Measurements from ENCODE around the gene GABBR1.

GABBR1 gene

DNA sequence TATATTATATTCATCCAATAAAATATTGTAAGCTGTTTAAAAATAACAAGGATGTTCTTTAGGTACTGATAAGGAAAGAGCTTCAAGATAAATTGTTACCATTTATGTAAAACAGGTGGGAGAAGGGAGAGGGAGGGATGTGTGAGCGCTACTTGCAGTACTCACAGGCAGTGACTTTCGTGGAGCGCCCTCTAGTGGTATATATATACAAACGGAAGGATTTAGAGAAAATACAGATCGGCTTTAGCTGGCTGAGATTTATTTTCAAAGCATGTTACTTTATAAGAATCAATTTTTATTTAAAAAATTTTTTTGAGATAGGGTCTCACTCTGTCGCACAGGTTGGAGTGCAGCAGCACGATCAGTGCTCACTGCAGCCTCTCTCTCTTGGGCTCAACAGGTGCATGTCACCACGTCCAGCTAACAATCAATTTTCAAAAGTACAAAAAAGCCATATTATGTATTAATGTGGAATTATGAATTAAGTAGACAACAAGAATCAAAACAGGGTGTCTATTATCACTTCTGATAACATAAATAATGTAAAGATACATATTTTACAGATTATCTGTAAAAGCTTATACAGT lies 20.6 kb upstream of the GABBR1 start:
- peak; percentile 70 for DNase-seq (ENCODE audit: low read depth)

DNA sequence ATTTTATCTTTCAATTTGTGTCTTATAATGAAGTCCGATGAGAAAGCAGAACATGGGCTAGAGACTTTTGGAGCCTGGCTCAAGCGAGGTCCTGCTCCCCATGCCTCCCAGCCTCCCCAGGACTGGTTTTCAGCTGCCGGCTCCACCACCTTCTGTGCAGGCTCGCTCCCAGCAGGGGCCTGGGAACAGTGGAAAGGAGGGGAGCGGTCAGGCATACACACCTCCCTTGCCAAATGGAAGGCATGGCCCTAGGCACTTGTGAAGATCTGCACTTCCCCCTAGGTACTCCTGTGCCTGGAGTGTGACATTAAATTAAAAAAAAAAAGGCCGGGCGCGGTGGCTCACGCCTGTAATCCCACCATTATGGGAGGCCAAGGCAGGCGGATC lies 19.2 kb upstream of the GABBR1 start:
- no peak for DNase-seq (ENCODE audit: low read depth)

DNA sequence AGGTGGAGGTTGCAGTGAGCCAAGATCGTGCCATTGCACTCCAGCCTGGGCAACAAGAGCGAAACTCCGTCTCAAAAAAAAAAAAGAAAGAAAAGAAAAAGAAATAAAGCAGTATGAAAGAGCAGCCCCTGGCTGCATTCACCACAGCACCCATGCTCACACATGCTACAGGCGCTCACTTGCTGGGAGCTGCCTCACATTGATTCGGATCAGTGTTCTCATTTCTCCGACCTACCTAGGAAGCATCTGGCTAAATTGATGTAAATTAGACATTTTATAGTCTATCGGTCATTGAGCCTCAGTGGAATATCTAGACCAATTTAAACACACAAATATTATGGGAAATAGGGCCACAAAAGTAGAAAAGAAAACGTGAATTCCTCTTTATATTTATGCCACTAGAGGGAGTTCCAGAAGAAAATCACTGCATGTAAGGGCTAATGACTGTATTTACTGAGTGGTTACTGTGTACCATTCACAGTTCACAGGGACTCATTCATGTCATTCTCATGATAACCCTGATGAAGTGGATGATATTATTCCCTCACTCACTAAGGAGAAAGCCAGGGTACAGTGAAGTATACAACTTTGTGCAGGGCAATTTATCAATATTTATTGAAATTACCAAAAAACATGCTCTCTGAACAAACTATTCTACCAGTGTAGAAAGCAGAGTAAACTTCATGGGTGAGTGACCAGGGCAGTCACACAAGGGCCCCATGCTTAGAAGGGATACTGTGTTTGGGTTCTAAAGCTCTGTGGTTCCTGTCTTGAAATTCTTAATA lies 18.6 kb upstream of the GABBR1 start:
- DNase-seq (ENCODE audit: low read depth), result peak; percentile 39

DNA sequence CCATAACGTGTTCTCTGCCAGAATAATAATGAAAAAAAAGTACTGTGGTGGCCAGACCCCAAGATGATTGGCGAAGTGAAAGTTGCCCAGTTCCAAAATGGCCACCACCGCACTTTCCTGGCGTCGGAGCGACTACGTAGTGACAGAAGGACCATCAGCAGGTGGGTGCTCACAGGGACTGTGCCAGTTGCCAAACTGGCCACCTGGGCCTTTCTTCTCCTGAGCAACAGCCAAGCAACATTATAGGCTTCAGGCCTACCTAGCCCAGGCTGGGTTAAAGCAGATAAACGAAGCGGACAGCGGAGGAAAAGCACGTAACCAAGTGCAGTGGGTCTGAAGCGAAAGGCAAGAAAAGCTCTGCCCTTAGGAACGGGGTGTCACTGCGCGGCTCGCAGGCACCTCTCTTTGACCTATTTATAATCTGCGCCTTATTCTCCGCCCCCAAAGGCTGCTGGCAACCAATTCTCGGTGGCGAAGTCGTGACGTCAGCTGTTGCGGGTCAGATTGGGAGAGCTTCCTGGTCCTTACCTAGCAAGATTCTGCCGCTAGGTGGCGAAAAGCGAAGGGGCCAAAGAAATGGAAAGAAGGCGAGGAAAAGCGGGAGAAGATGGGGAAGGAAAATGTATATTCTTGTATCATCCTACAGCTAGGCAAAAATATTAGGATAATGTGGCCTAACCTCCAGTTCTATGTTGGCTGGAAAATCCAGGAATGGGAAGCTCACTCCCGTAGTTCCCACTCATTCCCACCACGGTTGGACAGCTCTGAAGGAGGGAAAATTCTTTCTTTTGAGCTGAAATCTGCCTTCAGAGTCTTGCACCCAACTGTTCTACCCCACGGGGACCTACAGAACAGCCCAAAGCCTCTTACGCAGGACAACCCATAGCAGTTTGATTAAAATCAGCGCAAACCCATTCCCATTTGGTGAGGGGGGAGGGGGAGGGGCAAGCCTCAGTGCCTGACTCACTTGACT lies 17.0 kb upstream of the GABBR1 start:
- peak; percentile 96 for DNase-seq (ENCODE audit: low read depth)

DNA sequence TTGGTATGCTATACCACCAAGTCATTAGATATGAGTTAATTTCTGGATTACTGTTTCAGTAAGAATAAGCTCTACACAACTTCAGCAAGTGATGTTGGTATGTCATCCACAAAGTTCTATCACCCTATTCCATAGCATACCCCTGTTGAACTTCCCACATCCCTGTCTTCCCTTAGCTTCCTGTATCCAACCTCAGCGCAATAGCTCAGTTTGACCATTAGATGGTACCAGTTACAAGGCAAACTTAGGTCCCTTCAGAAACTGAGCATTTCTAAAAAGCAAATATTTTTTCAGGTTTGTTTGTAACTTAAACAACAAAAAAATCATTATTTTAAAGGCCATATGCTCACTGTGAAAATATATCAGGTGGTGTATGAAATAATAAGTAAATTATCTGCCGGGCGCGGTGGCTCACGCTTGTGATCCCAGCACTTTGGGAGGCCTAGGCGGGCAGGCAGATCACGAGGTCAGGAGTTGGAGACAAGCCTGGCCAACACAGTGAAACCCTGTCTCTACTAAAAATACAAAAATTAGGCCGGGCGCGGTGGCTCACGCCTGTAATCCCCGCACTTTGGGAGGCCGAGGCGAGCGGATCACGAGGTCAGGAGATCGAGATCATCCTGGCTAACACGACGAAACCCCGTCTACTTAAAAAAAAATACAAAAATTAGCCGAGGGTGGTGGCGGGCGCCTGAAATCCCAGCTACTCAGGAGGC lies 15.1 kb upstream of the GABBR1 start:
- DNase-seq (ENCODE audit: low read depth), result peak; percentile 50

DNA sequence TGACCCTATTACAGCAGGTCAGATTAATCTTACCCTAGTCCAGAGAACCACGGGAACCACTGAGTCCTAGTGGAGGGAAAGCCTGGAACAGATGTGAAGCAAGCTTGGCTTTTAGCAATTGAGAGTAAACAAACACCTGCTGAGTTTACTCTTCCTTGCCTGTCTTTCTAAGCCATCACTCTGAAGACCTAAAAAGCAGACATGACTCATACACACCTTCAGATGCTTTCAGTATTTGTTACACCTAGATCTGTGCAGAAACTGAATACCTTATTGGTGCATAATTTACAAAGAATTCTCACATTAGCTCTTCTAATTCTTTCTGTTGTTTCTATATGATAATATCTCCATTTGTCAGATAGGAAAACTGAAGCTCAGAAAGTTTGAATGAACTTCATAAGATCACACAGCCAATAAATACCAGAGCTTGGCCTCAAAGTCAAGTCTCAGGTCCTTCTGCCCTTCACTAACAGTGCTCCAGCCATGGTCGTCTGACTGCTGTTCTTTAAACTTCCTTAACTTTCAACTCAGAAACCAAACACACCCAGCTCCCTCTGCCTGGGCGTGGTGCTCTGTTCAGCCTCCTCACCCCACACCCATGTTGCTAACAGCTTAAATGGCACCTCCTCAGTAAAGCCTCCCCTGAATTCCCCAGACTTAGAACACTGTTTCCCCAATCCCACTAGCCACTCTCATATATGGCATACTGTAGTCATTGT lies 8.6 kb upstream of the GABBR1 start:
- no peak for DNase-seq (ENCODE audit: low read depth)

DNA sequence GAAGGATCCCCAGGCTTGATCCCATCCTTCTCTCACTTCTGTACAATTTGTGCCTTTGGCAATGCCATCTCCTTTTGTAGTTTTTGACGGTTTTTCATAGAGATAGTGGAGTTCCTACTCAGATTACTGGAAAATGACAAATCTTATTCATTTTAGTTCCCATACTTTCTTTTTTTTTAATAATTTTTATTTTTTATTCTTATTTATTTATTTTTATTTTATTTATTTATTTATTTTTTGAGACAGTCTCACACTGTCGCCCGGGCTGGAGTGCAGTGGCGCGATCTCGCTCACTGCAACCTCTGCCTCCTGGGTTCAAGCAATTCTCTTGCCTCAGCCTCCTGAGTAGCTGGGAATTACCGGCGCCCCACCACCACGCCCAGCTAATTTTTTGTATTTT lies 4.3 kb upstream of the GABBR1 start:
- no peak for DNase-seq (ENCODE audit: low read depth)

DNA sequence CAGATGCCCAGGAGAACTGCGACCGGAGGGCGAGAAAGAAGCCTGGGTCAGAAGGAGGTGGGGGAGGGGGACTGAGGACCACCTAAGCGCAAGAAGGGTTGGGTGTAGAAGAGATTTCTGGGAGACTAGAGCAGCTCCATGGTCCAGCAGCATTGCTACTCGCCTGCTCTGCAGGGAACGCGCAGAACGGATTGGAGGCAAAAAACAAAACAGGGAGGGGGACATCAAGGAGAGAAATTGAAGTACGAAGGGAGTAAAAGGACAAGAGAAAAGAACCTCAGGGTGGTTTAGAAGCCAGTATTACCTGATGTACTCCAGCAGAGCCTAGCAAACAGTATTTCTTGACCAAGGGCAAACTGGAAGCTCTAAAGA lies 537 bp upstream of the GABBR1 start:
- no peak for DNase-seq (ENCODE audit: low read depth)

DNA sequence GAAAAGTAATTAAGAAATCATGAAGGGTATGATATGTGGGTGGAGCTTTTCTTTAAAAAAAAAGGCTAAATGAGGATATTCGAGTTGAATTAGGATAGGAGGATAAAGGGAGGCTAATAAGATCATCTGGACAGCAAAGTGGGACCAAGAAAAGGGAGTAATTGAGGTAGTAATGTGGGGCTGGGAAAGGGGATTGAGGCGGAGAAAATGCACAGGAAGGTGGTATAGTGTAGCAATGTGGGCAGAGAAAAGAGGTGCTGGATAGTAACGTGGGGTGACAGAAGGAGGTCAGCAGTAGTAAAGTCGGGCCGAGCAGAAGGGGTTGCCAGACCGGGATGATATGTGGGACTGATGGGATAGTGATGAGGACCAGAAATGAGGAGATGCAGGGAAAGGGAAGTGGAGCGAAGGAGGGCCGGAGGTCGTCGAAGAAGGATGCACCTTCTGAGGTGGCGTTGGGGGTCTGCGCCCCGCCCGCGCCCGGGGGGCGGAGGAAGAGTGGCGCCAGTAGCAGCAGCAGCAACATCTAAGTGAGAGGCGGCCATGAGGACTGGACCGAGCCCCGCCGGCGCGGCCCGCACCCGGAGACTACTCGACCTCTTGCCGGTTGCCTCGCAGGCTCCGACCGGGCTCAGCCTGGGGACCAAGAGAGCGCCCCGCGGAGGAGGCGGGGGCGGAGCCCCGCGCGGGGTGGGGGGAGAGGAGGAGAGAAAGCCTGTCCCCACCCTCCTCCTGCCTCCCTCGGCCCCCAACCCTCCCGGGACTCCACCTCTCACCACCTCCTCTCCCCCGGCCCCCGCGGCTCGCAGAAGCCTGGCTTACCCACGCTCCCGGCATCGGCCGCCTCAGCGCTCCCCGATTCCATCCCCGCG lies 887 bp downstream of the GABBR1 start:
- DNase-seq (ENCODE audit: low read depth), result peak; percentile 82

DNA sequence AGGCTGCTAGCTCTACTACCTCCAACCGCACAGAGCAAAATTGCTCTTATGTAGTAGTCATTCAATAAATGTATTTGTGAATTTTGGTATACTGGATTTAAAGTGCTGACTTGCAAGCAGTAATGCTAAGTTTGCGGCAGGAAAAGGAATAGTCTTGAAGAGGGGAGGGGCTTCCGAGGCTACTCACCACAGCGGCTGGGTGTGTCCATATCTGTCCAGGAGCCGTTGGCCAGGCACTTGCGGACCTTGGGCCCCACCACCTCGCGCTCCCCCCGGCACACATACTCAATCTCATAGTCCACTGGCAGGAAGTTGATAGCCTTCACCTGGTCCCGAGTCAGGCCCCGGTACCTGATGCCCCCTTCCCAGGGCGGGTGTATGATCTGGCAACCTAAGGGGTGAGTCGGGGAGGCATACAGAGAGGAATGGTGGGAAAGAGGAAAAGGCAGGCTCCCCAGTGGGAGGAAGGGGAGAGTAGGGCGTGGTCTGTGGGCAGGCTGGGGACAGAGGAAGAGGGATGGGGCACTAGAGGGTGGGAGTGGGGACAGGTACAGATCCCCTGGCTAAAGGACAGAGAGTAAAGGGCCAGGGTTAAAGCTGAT lies 1.7 kb downstream of the GABBR1 start:
- DNase-seq (ENCODE audit: low read depth), result no peak

DNA sequence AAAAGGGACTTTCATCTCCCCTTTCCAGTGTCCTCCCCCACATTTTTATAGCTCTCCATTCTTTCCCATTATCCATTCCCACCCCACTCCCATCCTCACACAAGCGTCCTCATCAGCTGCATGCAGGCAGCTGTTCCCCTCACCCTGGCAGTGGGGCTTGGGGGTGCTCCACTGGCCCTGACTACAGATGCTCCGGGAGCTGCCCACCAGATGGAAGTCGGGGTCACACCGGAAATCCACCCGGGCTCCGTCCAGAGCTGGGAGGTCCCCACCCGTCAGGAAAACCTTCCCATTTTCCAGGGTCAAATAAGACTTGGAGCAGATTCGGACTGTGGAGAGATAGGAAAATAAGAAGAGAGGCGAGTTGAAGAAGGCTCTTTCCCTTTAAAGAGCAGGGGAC lies 2.7 kb downstream of the GABBR1 start:
- DNase-seq (ENCODE audit: low read depth), result no peak

DNA sequence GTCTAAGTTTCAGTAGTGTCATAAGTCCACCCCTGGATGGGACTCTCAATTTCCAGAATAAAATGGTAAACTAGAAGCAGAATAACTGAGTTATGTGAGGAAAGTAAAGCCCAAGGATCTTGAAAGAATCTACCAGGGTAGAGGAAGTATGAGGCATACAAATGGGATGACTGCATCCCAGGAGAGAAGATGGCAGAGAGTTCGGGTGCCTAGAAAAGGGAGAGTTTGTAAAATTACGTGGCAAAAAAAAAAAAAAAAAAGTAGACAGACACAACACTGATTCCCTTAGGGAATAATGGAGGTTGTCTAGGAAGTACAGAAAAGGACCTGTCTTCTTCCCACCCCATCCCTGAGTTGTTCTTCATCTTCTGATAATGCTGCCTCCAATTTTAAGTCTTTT lies 3.4 kb downstream of the GABBR1 start:
- DNase-seq (ENCODE audit: low read depth), result no peak

DNA sequence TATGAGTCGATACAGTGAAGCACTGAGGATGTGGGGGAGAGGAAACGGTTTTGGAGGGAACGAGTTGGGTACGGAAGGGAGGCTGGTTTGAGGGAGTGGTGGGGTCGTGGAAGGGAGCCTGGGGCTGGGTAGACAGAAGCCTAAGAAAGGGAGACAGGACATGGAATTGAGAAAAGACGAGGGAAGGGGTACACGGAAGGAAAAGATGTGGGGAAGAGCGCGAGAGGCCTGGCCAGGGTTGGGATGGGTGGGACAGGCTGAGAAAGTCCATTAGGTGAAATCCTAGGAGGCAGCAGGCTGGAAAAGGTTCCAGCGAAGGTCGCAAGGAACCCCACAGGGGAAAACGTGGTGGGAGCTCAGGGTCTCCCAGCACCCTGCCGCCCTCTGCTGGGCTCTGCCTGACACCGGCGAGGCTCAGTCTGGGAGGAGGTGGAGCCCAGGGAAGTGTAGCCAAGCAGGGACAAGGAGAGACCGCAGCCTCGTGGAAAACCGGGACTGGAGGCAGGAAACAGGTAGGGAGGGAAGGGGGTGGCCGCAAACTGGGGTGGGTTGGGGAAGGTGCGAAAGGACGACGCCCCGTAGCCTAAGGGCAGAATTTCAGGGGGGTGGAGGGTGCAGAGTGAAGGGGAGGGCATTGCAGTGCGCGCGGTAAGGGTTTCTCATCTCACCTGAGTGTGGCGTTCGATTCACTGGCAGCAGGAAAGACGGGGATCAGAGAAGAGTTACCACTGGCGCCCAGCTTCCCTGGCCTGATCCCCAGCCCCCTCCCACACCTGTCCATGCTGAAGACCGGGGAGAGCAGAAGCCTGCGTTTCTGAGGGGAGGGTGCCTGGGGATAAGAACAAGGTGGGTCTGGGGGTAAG lies 4.3 kb downstream of the GABBR1 start:
- DNase-seq (ENCODE audit: low read depth), result peak; percentile 79

DNA sequence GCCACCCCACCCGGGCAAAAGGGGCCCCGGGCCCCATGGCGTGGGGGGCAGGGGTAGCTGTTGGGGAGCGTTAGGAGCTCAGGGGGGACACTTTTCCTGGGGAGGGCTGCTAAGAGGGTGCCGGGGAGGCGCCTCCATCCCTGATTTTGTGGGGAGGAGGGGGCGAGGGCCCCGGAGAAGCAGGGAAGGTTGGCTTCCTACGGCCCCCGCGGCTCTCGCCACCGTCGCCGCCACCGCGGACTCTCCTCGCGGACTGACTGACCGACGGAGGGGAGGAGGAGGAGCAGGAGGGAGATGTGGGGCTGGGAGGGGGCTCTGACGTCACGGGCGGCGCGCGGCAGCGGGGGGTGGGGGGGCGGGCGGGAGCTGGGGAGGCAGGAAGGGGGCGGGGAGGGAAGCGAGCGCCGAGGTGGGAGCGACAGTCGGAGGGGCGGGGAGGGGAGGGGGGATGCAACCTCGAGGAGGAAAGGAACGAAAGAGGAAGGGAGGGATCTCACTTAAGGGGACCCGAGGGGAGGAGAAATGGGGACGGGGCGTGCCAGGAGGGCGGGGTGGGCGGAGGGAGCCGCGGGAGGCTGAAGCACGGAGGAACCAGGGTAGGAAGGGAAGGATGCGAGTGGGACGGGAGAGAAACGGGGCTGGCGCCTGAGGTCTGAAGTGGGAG lies 5.1 kb downstream of the GABBR1 start:
- peak; percentile 93 for DNase-seq (ENCODE audit: low read depth)

DNA sequence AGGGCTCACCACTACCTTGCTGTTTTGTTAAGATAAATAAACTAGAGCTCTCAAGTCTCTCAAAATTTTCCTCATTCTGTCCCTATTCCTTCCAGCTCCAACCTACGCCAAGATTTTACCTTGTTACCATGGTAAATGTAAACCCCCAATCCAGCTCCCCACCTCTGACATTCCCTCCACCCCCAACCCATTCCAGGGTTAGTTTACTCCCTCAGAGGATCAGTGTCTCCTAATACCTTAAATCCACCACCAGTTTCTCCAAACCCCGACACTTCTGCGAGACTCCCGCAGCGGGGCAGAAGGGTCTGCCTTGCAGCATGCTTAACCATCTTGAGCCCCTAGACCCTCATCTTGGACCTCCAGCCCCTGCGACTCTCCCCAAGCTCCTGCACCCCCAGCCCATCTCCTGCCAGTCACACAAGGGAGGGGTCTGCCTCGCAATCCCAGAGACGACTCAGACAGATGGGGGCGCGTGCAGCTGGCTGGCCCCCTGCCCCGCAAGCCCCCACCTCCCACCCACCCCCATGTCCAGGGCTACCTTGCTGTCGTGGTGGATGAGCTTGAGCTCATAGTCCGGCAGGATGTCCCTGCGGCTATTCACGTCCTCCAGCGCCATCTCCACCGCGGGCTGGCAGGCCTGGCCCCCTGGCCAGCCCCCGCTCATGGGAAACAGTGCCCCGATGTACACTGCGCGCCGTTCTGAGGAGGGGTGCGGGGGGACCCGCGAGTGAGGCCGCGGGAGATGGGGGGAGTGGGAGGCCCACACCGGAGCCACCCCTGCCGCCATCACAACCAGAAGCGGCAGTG lies 5.8 kb downstream of the GABBR1 start:
- peak; percentile 25 for DNase-seq (ENCODE audit: low read depth)

DNA sequence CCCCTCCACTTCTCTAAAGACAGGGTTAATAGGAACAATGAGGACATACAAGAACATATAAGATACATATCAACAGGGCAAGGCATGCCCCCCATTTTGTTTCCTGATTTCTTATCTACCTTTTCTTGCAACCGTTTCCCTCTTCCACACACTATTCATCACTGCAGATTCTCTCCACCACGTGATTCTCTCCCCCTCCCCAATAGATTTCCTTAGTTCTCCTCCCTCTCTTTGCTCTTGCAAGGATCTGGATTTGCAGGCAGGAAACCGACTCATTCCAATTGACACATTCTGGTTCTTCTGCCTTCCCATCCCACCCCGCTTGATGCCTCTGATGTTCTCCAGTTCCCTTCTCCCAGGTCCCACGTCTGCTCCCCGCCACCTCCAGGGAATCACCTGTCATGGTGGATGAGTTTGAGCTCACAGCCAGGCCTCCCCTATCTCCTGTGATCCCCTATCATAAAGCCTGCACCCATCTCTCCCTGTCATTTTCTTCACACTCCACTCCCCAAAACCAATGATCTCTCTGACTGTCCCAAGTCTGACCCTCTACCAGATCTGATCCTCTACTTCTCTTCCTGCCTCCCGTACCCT lies 7.5 kb downstream of the GABBR1 start:
- DNase-seq (ENCODE audit: low read depth), result no peak

DNA sequence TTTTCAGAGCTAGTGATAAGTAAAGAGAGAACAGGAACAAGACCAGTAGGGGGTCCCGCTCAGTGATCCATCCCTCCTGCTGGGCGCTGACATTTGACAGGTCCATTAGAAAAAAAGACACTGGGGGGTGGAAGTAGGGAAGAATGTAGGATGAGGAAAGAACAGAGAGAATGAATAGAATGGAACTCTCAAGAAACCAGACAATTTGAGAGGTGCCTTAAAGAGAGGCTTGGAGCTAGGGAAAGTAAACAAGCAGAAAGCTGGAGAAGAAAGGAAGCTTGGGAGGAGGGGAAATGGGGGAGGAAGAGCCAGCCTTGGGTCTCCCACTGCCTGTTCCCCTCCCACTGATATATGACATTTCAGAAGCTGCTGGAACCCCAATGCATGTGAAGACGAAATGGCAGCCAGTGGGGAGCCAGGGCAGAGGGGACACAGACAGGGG lies 8.4 kb downstream of the GABBR1 start:
- no peak for DNase-seq (ENCODE audit: low read depth)
